ENCODE measurements around the gene STK36.

Gene STK36

GRCh38 chr2:218721488-218721887, 49.6 kb downstream of the STK36 start:
- FAIRE-seq: no peak

- no peak for FAIRE-seq
These were observed 50.0 kb downstream of the STK36 start for GRCh38 chr2:218721934-218722333.

- no peak for FAIRE-seq
These were observed 50.5 kb downstream of the STK36 start for GRCh38 chr2:218722419-218722818.

GRCh38 chr2:218722876-218723785, 51.2 kb downstream of the STK36 start:
- no peak for FAIRE-seq

- no peak for FAIRE-seq
These were observed 54.2 kb downstream of the STK36 start for GRCh38 chr2:218726004-218726574.

- FAIRE-seq: no peak
These were observed 55.7 kb downstream of the STK36 start for GRCh38 chr2:218727502-218728165.

GRCh38 chr2:218729640-218730039, 57.8 kb downstream of the STK36 start:
- no peak for FAIRE-seq

- no peak for FAIRE-seq
These were observed 60.3 kb downstream of the STK36 start for GRCh38 chr2:218732052-218732760.

GRCh38 chr2:218732761-218733158, 60.9 kb downstream of the STK36 start:
- FAIRE-seq: no peak

GRCh38 chr2:218733171-218734021, 61.5 kb downstream of the STK36 start:
- no peak for FAIRE-seq

GRCh38 chr2:218734190-218734975, 62.5 kb downstream of the STK36 start:
- no peak for FAIRE-seq

- FAIRE-seq: no peak
These were observed 64.6 kb downstream of the STK36 start for GRCh38 chr2:218736531-218736930.

- FAIRE-seq: no peak
These were observed 71.2 kb downstream of the STK36 start for GRCh38 chr2:218743068-218743467.

GRCh38 chr2:218744615-218745014, 72.7 kb downstream of the STK36 start:
- FAIRE-seq: no peak

- no peak for FAIRE-seq
These were observed 73.3 kb downstream of the STK36 start for GRCh38 chr2:218745160-218745558.

GRCh38 chr2:218745559-218746469, 73.9 kb downstream of the STK36 start:
- no peak for FAIRE-seq

- no peak for FAIRE-seq
These were observed 74.5 kb downstream of the STK36 start for GRCh38 chr2:218746470-218746795.

GRCh38 chr2:218746960-218747359, 75.1 kb downstream of the STK36 start:
- no peak for FAIRE-seq

GRCh38 chr2:218748741-218749441, 77.0 kb downstream of the STK36 start:
- FAIRE-seq: no peak

Data from colon (tissue), 2 donors.